GM21786 (cell line): ENCODE results near the gene FAM83G.

Experiments
- ATAC-seq: cut with Tn5 transposase; IDR thresholded peaks from one replicate; pipeline ENCODE4 v1.9.1; 2021; ENCODE audit not compliant: unreplicated experiment

Gene FAM83G

GRCh38 chr17:18970582-18971480 is 33.7 kb downstream of the FAM83G start:
- no peak for ATAC-seq

- no peak for ATAC-seq
These were observed 35.3 kb downstream of the FAM83G start for GRCh38 chr17:18968945-18969887.

GRCh38 chr17:18968345-18968744 is 36.2 kb downstream of the FAM83G start:
- no peak for ATAC-seq

- ATAC-seq: no peak
These were observed 36.6 kb downstream of the FAM83G start for GRCh38 chr17:18967916-18968315.

- no peak for ATAC-seq
These were observed 37.5 kb downstream of the FAM83G start for GRCh38 chr17:18966831-18967624.

- ATAC-seq: no peak
These were observed 38.9 kb downstream of the FAM83G start for GRCh38 chr17:18965530-18966236.

- no peak for ATAC-seq
These were observed 40.0 kb downstream of the FAM83G start for GRCh38 chr17:18964550-18964949.

GRCh38 chr17:18964018-18964351 is 40.6 kb downstream of the FAM83G start:
- no peak for ATAC-seq

GRCh38 chr17:18963126-18964017 is 41.2 kb downstream of the FAM83G start:
- no peak for ATAC-seq

- no peak for ATAC-seq
These were observed 42.1 kb downstream of the FAM83G start for GRCh38 chr17:18962494-18962815.

- no peak for ATAC-seq
These were observed 42.7 kb downstream of the FAM83G start for GRCh38 chr17:18961634-18962493.

- peak; percentile 76 for ATAC-seq
These were observed 43.6 kb downstream of the FAM83G start for GRCh38 chr17:18960803-18961511.

GRCh38 chr17:18960241-18960665 is 44.3 kb downstream of the FAM83G start:
- ATAC-seq: no peak

- no peak for ATAC-seq
These were observed 44.7 kb downstream of the FAM83G start for GRCh38 chr17:18959845-18960240.

GRCh38 chr17:18959071-18959844 is 45.3 kb downstream of the FAM83G start:
- ATAC-seq: no peak

GRCh38 chr17:18958611-18959010 is 46.0 kb downstream of the FAM83G start:
- no peak for ATAC-seq

GRCh38 chr17:18957831-18958230 is 46.7 kb downstream of the FAM83G start:
- ATAC-seq: no peak
